ENCODE measurements around the gene ADAMTS2.

Gene ADAMTS2

DNA sequence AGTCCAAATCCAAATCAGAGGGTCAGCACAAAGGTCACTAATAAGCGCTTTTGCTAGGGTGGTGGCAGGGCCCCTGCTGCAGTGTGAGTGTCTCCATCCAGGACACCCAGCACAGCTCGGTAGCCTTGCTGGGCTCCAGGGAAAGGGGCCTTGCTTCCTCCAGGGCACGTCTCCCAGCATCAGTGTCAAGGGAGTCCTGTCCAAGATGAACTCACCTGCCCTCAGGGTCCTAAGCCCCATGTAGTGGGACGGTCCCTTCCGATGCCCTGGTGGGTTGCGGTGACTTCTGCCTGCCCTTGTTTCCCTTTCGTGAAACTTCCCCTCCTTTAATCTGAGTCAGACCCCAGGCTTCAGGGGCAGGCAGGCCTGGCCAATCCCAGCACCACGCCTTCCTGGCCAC lies 183.4 kb downstream of the ADAMTS2 start:
- TF ChIP-seq CTCF (IDR thresholded peaks at IDR 0.05; ENCODE audit: borderline replicate concordance, insufficient read depth, low read depth, low read length): no peak
- no peak overlapping the region for H3K4me3 ChIP-seq (ENCODE audit: low read depth, low read length)

DNA sequence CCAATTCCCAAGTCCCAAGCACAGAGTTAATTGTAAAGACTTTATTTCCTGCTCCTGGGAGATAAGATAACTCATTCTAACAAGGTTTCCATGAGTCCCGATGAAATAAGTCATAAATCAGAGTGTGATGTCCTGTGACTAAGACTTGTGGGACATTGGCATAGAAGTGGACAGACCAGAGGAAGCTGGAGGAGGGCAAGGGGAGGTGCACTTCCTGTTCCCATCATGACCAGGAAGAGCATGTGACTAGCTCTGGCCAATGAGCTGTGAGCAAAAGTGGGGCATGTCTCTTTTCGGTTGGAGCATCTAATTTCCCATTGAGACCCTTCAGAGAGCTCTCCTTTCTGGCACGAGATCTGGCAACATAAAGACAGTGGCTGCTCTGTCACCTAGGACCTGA lies 184.7 kb downstream of the ADAMTS2 start:
- no peak for TF ChIP-seq CTCF (IDR thresholded peaks at IDR 0.05; ENCODE audit: borderline replicate concordance, insufficient read depth, low read depth, low read length)
- no peak overlapping the region for H3K4me3 ChIP-seq (ENCODE audit: low read depth, low read length)

- H3K4me3 ChIP-seq (ENCODE audit: low read depth, low read length): no peak overlapping the region
- no peak for TF ChIP-seq CTCF (IDR thresholded peaks at IDR 0.05; ENCODE audit: borderline replicate concordance, insufficient read depth, low read depth, low read length)
Measured at GRCh38 chr5:179158556-179158955, 186.7 kb downstream of the ADAMTS2 start.

- no peak overlapping the region for H3K4me3 ChIP-seq (ENCODE audit: low read depth, low read length)
- TF ChIP-seq CTCF (IDR thresholded peaks at IDR 0.05; ENCODE audit: borderline replicate concordance, insufficient read depth, low read depth, low read length): no peak
Measured at GRCh38 chr5:179154991-179155955, 190.0 kb downstream of the ADAMTS2 start.

GRCh38 chr5:179154346-179154990 lies 190.8 kb downstream of the ADAMTS2 start:
- H3K4me3 ChIP-seq (ENCODE audit: low read depth, low read length): no peak overlapping the region
- no peak for TF ChIP-seq CTCF (IDR thresholded peaks at IDR 0.05; ENCODE audit: borderline replicate concordance, insufficient read depth, low read depth, low read length)

DNA sequence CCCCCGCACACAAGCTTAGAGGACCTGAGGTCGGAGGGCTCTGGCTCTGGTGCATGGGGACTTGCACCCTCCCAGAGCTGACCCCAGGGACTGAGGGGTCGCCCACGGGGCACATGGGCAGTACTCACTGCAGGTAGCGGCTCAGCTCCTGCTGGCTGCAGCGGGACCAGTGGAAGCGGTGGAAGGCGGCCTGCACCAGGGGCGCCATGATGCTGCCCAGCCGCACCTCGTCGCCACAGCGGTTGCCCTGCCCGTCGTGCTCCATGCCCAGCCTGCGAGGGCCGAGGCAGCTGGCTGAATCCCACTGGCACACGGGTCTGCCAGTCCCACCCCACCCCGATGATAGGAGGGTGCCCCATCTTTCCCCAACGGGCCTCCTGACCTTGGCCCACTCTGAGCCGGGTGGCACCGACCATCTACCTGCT lies 191.3 kb downstream of the ADAMTS2 start:
- TF ChIP-seq CTCF (IDR thresholded peaks at IDR 0.05; ENCODE audit: borderline replicate concordance, insufficient read depth, low read depth, low read length): no peak
- H3K4me3 ChIP-seq (ENCODE audit: low read depth, low read length): no peak overlapping the region
